ENCODE data around the gene LEFTY2.
"Not testable (repeated sequence)": the region's sequence is repeated elsewhere in the genome, so short reads cannot be mapped to it uniquely, and the experiment has no call there.

The LEFTY2 gene

DNA sequence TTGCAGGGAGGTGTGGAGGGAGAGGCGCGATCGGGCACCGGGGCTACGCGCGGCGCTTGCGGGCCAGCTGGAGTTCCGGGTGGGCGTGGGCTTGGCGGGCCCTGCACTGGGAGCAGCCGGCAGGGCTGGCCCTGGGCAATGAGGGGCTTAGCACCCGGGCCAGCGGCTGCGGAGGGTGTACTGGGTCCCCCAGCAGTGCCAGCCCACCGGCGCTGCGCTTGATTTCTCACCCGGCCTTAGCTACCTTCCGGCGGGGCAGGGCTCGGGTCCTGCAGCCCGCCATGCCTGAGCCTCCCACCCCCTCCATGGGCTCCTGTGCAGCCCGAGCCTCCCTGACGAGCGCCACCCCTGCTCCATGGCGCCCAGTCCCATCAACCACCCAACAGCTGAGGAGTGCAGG, 28.7 kb upstream of the LEFTY2 start:
- not testable (repeated sequence) for H2AK5ac ChIP-seq (ENCODE audit: low read length, severe bottlenecking); H3K23ac ChIP-seq (ENCODE audit: low read length in 2 of 2); DNase-seq; H3K9ac ChIP-seq (ENCODE audit: low read length); H2BK120ac ChIP-seq (ENCODE audit: low read depth, low read length); H3K79me1 ChIP-seq (replicated peaks; ENCODE audit: low read length, poor library complexity, severe bottlenecking); H3K36me3 ChIP-seq (ENCODE audit: control insufficient read depth in 1 of 2, insufficient read depth in 2 of 2, low read depth in 1 of 2, low read length in 2 of 2); H2BK12ac ChIP-seq (ENCODE audit: low read length in 2 of 2); H4K8ac ChIP-seq (ENCODE audit: low read length); H3K27ac ChIP-seq (ENCODE audit: low read length, poor library complexity, severe bottlenecking); H3K27me3 ChIP-seq (ENCODE audit: control insufficient read depth in 1 of 2, insufficient read depth in 1 of 2, low read length in 2 of 2); H3K9me3 ChIP-seq (ENCODE audit: control insufficient read depth, low read length); H2BK5ac ChIP-seq (ENCODE audit: low read depth, low read length, poor library complexity, severe bottlenecking); H2AFZ ChIP-seq (ENCODE audit: low read depth, low read length); H3K4me3 ChIP-seq (ENCODE audit: insufficient read depth in 1 of 2, low read depth in 1 of 2, low read length in 2 of 2); H3K18ac ChIP-seq (ENCODE audit: low read depth in 1 of 2, low read length in 2 of 2); H3K4me1 ChIP-seq (ENCODE audit: control insufficient read depth, insufficient read depth, low read depth, low read length); H3K4me2 ChIP-seq (ENCODE audit: low read length, poor library complexity, severe bottlenecking); H4K91ac ChIP-seq (ENCODE audit: low read length); H3K14ac ChIP-seq (ENCODE audit: low read length in 2 of 2); H2BK15ac ChIP-seq (ENCODE audit: low read depth, poor library complexity, severe bottlenecking); H3K4ac ChIP-seq (ENCODE audit: low read depth in 1 of 2, low read length in 2 of 2)
- 97% methylated on average over 28 of the region's 28 CpGs for WGBS

DNA sequence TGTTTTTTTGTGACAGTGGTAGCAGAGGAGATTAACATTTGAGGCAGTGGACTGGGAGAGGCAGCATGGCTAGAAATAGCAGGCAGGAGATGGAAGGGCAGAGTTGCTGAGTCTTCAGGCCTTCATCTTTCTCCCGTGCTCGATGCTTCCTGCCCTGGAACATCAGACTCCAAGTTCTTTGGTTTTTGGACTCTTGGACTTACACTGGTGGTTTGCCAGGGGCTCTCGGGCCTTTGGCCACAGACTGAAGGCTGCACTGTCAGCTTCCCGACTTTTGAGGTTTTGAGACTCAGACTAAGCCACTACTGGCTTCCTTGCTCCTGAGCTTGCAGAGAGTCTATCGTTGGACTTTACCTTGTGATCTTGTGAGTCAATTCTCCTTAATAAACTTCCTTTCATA, 24.2 kb upstream of the LEFTY2 start:
- H2BK120ac ChIP-seq (ENCODE audit: low read depth, low read length): no peak overlapping the region
- H2BK12ac ChIP-seq (ENCODE audit: low read length in 2 of 2): no peak overlapping the region
- no peak overlapping the region for H3K4me3 ChIP-seq (ENCODE audit: insufficient read depth in 1 of 2, low read depth in 1 of 2, low read length in 2 of 2)
- H2BK15ac ChIP-seq (ENCODE audit: low read depth, poor library complexity, severe bottlenecking): no peak overlapping the region
- no peak overlapping the region for H2AFZ ChIP-seq (ENCODE audit: low read depth, low read length)
- no peak overlapping the region for H2AK5ac ChIP-seq (ENCODE audit: low read length, severe bottlenecking)
- no peak overlapping the region for H4K91ac ChIP-seq (ENCODE audit: low read length)
- no peak overlapping the region for H4K8ac ChIP-seq (ENCODE audit: low read length)
- H3K4me2 ChIP-seq (ENCODE audit: low read length, poor library complexity, severe bottlenecking): no peak overlapping the region
- H3K79me1 ChIP-seq (replicated peaks; ENCODE audit: low read length, poor library complexity, severe bottlenecking): no peaks in the 10 kb centered on the region
- H3K27ac ChIP-seq (ENCODE audit: low read length, poor library complexity, severe bottlenecking): no peak overlapping the region
- H3K27me3 ChIP-seq (ENCODE audit: control insufficient read depth in 1 of 2, insufficient read depth in 1 of 2, low read length in 2 of 2): peaks cover 0 to 9% of the 10 kb centered on the region in 2 experiments
- peaks cover 2% of the 10 kb centered on the region for H3K4me1 ChIP-seq (ENCODE audit: control insufficient read depth, insufficient read depth, low read depth, low read length)
- no peaks in the 10 kb centered on the region for H3K36me3 ChIP-seq (ENCODE audit: control insufficient read depth in 1 of 2, insufficient read depth in 2 of 2, low read depth in 1 of 2, low read length in 2 of 2)
- no peak for DNase-seq
- no peak overlapping the region for H3K18ac ChIP-seq (ENCODE audit: low read depth in 1 of 2, low read length in 2 of 2)
- no peaks in the 10 kb centered on the region for H3K9me3 ChIP-seq (ENCODE audit: control insufficient read depth, low read length)
- H3K23ac ChIP-seq (ENCODE audit: low read length in 2 of 2): no peak overlapping the region
- 96% methylated on average over 5 of the region's 5 CpGs for WGBS
- no peak overlapping the region for H3K4ac ChIP-seq (ENCODE audit: low read depth in 1 of 2, low read length in 2 of 2)
- no peak overlapping the region for H3K9ac ChIP-seq (ENCODE audit: low read length)
- no peak overlapping the region for H3K14ac ChIP-seq (ENCODE audit: low read length in 2 of 2)
- H2BK5ac ChIP-seq (ENCODE audit: low read depth, low read length, poor library complexity, severe bottlenecking): no peak overlapping the region

DNA sequence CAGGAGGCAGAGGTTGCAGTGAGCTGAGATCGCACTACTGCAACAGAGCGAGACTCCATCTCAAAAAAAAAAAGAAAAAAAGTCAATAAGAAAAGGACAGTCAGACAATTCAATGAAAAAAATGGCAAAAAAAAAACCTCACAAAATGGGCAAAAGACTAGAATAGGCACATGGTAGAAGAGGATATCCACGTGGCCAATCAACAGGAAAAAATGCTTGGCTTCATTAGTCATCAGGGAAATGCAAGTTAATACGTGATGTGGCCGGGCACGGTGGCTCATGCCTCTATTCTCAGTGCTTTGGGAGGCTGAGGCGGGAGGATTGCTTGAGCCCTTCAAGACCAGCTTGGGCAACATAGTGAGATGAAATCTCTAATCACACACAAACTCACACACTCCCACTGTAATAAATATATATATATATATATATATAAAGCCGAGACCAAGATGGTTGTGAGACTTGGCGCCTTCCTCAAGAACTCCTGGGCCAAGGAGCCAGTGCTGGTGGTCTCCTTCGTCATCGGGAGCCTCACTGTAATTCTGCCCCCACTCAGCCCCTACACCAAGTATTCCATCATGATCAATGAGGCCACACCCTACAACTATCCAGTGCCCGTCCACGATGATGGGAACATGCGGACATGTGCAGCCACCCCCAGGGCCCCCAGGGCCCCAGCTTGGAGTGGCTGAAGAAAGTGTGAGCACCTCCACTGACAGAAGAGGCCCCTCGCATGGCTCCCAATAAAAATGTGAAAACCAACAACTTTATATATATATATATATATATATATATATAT, 22.9 kb upstream of the LEFTY2 start:
- no peak overlapping the region for H2BK12ac ChIP-seq (ENCODE audit: low read length in 2 of 2)
- no peak for DNase-seq
- no peak overlapping the region for H3K4ac ChIP-seq (ENCODE audit: low read depth in 1 of 2, low read length in 2 of 2)
- no peak overlapping the region for H4K91ac ChIP-seq (ENCODE audit: low read length)
- no peak overlapping the region for H3K9ac ChIP-seq (ENCODE audit: low read length)
- no peak overlapping the region for H3K4me3 ChIP-seq (ENCODE audit: insufficient read depth in 1 of 2, low read depth in 1 of 2, low read length in 2 of 2)
- H3K9me3 ChIP-seq (ENCODE audit: control insufficient read depth, low read length): no peaks in the 10 kb centered on the region
- no peak overlapping the region for H2BK120ac ChIP-seq (ENCODE audit: low read depth, low read length)
- H2BK15ac ChIP-seq (ENCODE audit: low read depth, poor library complexity, severe bottlenecking): no peak overlapping the region
- no peak overlapping the region for H3K14ac ChIP-seq (ENCODE audit: low read length in 2 of 2)
- H4K8ac ChIP-seq (ENCODE audit: low read length): no peak overlapping the region
- H2BK5ac ChIP-seq (ENCODE audit: low read depth, low read length, poor library complexity, severe bottlenecking): no peak overlapping the region
- peaks cover 2% of the 10 kb centered on the region for H3K4me1 ChIP-seq (ENCODE audit: control insufficient read depth, insufficient read depth, low read depth, low read length)
- no peaks in the 10 kb centered on the region for H3K79me1 ChIP-seq (replicated peaks; ENCODE audit: low read length, poor library complexity, severe bottlenecking)
- no peak overlapping the region for H3K18ac ChIP-seq (ENCODE audit: low read depth in 1 of 2, low read length in 2 of 2)
- 89% methylated on average over 13 of the region's 15 CpGs for WGBS
- H3K27me3 ChIP-seq (ENCODE audit: control insufficient read depth in 1 of 2, insufficient read depth in 1 of 2, low read length in 2 of 2): peaks cover 0 to 9% of the 10 kb centered on the region in 2 experiments
- H3K23ac ChIP-seq (ENCODE audit: low read length in 2 of 2): no peak overlapping the region
- no peak overlapping the region for H3K27ac ChIP-seq (ENCODE audit: low read length, poor library complexity, severe bottlenecking)
- no peaks in the 10 kb centered on the region for H3K36me3 ChIP-seq (ENCODE audit: control insufficient read depth in 1 of 2, insufficient read depth in 2 of 2, low read depth in 1 of 2, low read length in 2 of 2)
- H2AK5ac ChIP-seq (ENCODE audit: low read length, severe bottlenecking): no peak overlapping the region
- H2AFZ ChIP-seq (ENCODE audit: low read depth, low read length): no peak overlapping the region
- no peak overlapping the region for H3K4me2 ChIP-seq (ENCODE audit: low read length, poor library complexity, severe bottlenecking)

DNA sequence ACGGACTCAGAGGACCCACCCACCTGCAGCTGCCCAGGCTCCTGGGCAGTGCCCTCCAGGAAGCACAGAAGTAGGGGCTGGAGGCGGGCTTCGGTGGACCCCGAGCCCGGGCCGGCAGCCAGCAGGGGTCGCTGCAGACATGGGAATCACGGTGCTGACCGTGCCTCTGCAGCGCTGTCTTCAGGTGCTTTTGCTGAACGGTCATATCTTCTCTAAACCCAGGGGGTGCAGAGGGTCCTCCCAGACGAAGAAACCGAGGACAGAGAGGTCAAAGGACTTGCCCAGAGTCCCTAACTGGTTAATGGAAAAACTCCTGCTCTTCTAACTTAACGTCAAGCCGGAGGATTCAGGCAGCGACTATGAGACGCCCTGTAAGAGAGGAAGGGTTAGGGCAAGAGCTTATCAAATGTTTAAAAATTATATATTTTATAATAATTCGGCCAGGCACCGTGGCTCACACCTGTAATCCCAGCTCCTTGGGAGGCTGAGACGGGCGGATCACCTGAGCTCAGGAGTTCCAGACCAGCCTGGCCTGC, 21.5 kb upstream of the LEFTY2 start:
- peak overlapping the region; percentile 24 for H4K8ac ChIP-seq (ENCODE audit: low read length)
- H3K23ac ChIP-seq (ENCODE audit: low read length in 2 of 2): no peak overlapping the region
- H3K4me2 ChIP-seq (ENCODE audit: low read length, poor library complexity, severe bottlenecking): no peak overlapping the region
- H2BK5ac ChIP-seq (ENCODE audit: low read depth, low read length, poor library complexity, severe bottlenecking): no peak overlapping the region
- H3K14ac ChIP-seq (ENCODE audit: low read length in 2 of 2): no peak overlapping the region
- no peak overlapping the region for H2BK15ac ChIP-seq (ENCODE audit: low read depth, poor library complexity, severe bottlenecking)
- no peak overlapping the region for H4K91ac ChIP-seq (ENCODE audit: low read length)
- no peak overlapping the region for H2BK12ac ChIP-seq (ENCODE audit: low read length in 2 of 2)
- WGBS: 21% methylated on average over 17 of the region's 21 CpGs
- H2BK120ac ChIP-seq (ENCODE audit: low read depth, low read length): no peak overlapping the region
- H3K79me1 ChIP-seq (replicated peaks; ENCODE audit: low read length, poor library complexity, severe bottlenecking): no peaks in the 10 kb centered on the region
- no peak overlapping the region for H2AFZ ChIP-seq (ENCODE audit: low read depth, low read length)
- no peak for DNase-seq
- no peak overlapping the region for H3K9ac ChIP-seq (ENCODE audit: low read length)
- H3K4me3 ChIP-seq (ENCODE audit: insufficient read depth in 1 of 2, low read depth in 1 of 2, low read length in 2 of 2): no peak overlapping the region
- H3K4ac ChIP-seq (ENCODE audit: low read depth in 1 of 2, low read length in 2 of 2): no peak overlapping the region
- H2AK5ac ChIP-seq (ENCODE audit: low read length, severe bottlenecking): no peak overlapping the region
- H3K27me3 ChIP-seq (ENCODE audit: control insufficient read depth in 1 of 2, insufficient read depth in 1 of 2, low read length in 2 of 2): peaks cover 0 to 15% of the 10 kb centered on the region in 2 experiments
- no peak overlapping the region for H3K18ac ChIP-seq (ENCODE audit: low read depth in 1 of 2, low read length in 2 of 2)
- H3K27ac ChIP-seq (ENCODE audit: low read length, poor library complexity, severe bottlenecking): no peak overlapping the region
- H3K9me3 ChIP-seq (ENCODE audit: control insufficient read depth, low read length): no peaks in the 10 kb centered on the region
- H3K36me3 ChIP-seq (ENCODE audit: control insufficient read depth in 1 of 2, insufficient read depth in 2 of 2, low read depth in 1 of 2, low read length in 2 of 2): no peaks in the 10 kb centered on the region
- peaks cover 2% of the 10 kb centered on the region for H3K4me1 ChIP-seq (ENCODE audit: control insufficient read depth, insufficient read depth, low read depth, low read length)

Data from mesenchymal stem cell (in vitro differentiated cells and primary cell).